Keratinocyte (primary cell): ENCODE data around the gene TBC1D8.

Source experiments
- CTCF ChIP-seq, 3 experiments: IDR thresholded peaks in 1 of 3; conservative IDR thresholded peaks in 1 of 3; optimal IDR thresholded peaks in 1 of 3; 2 replicates in 2 of 3; 3 replicates in 1 of 3; pipeline versions ENCODE3 to v1.5.1; 2011; ENCODE audit warnings: low read length in 3 of 3, mild to moderate bottlenecking in 3 of 3, moderate library complexity in 2 of 3, control low read depth in 1 of 3, inconsistent platforms in 1 of 3; ENCODE audit not compliant: insufficient read depth in 2 of 3; ENCODE audit errors: extremely low read depth in 1 of 3
- EZH2 ChIP-seq: IDR thresholded peaks from one replicate; pipeline ENCODE4 v1.6.1; 2012; ENCODE audit warnings: inconsistent platforms, mild to moderate bottlenecking, low read length, moderate library complexity

- TF ChIP-seq CTCF (optimal IDR thresholded peaks at IDR 0.05 in 1 of 3, IDR thresholded peaks at IDR 0.05 in 1 of 3, conservative IDR thresholded peaks at IDR 0.05 in 1 of 3; ENCODE audit: extremely low read depth in 1 of 3, insufficient read depth in 2 of 3, low read length in 3 of 3) (no peak), EZH2 (no peak)
These were observed 30.8 kb downstream of the TBC1D8 start for GRCh38 chr2:101120124-101120996.
